Mucosa of descending colon (tissue), 3 donors: ENCODE data around the gene CAPN10. TPM values are rescaled to one million over a fixed set of nuclear protein-coding genes. Genes with fewer than 3 reads are reported as not detected.

Experiments used
- ATAC-seq: fragments of 200-7000 bp; cut with Tn5 transposase; one replicate; pipeline ENCODE4 v1.9.1; 2020; ENCODE audit warnings: mild to moderate bottlenecking, moderate library complexity
- DNase-seq, 3 donors: peaks; one replicate each; pipeline ENCODE4 v3.0.0-alpha.2; 2020
- H3K36me3 ChIP-seq: fragments of 200-600 bp; one replicate; pipeline ENCODE4 v1.8.0; 2021; ENCODE audit warnings: low read depth, mild to moderate bottlenecking
- H3K4me1 ChIP-seq: fragments of 200-600 bp; one replicate; pipeline ENCODE4 v1.8.0; 2021; ENCODE audit warnings: low read depth, mild to moderate bottlenecking
- H3K4me3 ChIP-seq: fragments of 200-600 bp; one replicate; pipeline ENCODE4 v1.8.0; 2021; ENCODE audit warnings: mild to moderate bottlenecking
- H3K9me3 ChIP-seq: fragments of 200-600 bp; one replicate; pipeline ENCODE4 v1.8.0; 2021; ENCODE audit warnings: mild to moderate bottlenecking
- intact Hi-C, 2 donors: fragments of 100-400 bp; cut with DNase I in 1 of 2; cut with micrococcal nuclease in 1 of 2; formaldehyde crosslinking; loops; one replicate each; pipeline versions ENCODE4 v1.11.0 to v1.11.1; 2022; cut with DNase I, micrococcal nuclease
- total RNA-seq, 3 donors: library from RNA; stranded (reverse); fragmentation: NEBNext Ultra II Directional in 2 of 3; extraction: Animal tissue kit (Norgen Biotek cat#: 25700) in 2 of 3; gene quantifications; one replicate each; pipeline versions ENCODE4 v1.2.1 to v1.2.4, GENCODE V29; 2021 to 2023
- TF ChIP-seq, protein P1 (sequence below): fragments of 200-600 bp; IDR thresholded peaks from one replicate; pipeline ENCODE4 v1.8.0; 2022; ENCODE audit warnings: antibody characterized with exemption, mild to moderate bottlenecking
- donor health status: DM: no; HTN: no; CAD: no; lungs with moderate emphysema.
- donor health status: DM: no; HTN: no; CAD: no.
- donor health status: DM: no; HTN: yes; CAD: no.

Gene CAPN10
- total RNA-seq, 3 donors from 2014 or later: 34.0 to 55.5 (median 40.4) TPM

GRCh38 chr2:240578488-240578887 lies 8.0 kb upstream of the CAPN10 start:
- no peak for ATAC-seq
- H3K9me3 ChIP-seq: no peaks in the 10 kb centered on the region
- peaks cover 3% of the 10 kb centered on the region for H3K36me3 ChIP-seq
- peak in 1 of 3 donors; percentile 46 for DNase-seq
- no peak overlapping the region for H3K4me3 ChIP-seq
- TF ChIP-seq, protein P1, sequence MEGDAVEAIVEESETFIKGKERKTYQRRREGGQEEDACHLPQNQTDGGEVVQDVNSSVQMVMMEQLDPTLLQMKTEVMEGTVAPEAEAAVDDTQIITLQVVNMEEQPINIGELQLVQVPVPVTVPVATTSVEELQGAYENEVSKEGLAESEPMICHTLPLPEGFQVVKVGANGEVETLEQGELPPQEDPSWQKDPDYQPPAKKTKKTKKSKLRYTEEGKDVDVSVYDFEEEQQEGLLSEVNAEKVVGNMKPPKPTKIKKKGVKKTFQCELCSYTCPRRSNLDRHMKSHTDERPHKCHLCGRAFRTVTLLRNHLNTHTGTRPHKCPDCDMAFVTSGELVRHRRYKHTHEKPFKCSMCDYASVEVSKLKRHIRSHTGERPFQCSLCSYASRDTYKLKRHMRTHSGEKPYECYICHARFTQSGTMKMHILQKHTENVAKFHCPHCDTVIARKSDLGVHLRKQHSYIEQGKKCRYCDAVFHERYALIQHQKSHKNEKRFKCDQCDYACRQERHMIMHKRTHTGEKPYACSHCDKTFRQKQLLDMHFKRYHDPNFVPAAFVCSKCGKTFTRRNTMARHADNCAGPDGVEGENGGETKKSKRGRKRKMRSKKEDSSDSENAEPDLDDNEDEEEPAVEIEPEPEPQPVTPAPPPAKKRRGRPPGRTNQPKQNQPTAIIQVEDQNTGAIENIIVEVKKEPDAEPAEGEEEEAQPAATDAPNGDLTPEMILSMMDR: no peak
- peaks cover 11% of the 10 kb centered on the region for H3K4me1 ChIP-seq
- intact Hi-C loops: no loop called here

DNA sequence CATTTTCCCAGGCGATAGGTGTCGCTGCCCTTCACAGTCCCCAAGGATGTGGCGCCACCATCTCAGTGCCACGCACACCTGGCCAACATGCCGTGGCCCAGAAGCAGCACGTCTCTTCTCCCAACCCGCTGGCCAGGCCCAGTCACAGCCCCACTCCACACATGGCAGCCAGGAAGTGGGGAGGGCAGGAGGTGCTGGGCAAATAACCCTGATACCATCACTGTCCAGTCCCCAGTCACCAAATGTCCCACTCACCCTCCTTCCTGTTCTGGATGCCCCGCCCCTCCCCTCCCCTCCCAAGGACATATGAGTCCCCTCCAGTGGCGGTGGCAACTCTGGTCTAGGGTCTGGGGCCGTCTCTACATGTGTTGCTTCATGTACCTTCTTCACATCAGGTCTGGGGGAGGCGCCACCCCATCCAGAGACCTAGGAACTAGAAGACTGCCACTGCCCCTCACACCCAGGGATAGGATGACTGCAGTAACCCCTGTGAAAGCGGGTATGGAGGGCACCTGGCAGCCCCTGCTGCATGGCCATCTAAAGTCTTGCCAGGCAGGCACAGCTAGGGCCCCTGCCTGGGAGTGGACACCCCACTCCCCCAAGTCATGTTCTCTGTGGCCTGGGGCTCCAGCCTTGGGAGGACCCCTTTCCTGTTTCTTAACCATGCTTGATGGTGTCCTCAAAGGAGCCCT lies 7.3 kb upstream of the CAPN10 start:
- Histone ChIP-seq H3K4me1 (peaks cover 11% of the 10 kb centered on the region), H3K36me3 (peaks cover 3% of the 10 kb centered on the region), H3K4me3 (no peak overlapping the region), H3K9me3 (no peaks in the 10 kb centered on the region)
- DNase-seq: peak in 1 of 3 donors; percentile 59
- TF ChIP-seq, protein P1: no peak
- intact Hi-C loops: no loop called here
- peak; percentile 2 for ATAC-seq

GRCh38 chr2:240579771-240580614 lies 6.5 kb upstream of the CAPN10 start:
- Histone ChIP-seq H3K36me3 (peaks cover 3% of the 10 kb centered on the region), H3K4me3 (no peak overlapping the region), H3K4me1 (peaks cover 18% of the 10 kb centered on the region), H3K9me3 (no peaks in the 10 kb centered on the region)
- ATAC-seq (peak; percentile 87), DNase-seq (peak; percentile 80 to 86 (median 82))
- TF ChIP-seq, protein P1: peak; percentile 55
- intact Hi-C loops: no loop called here

DNA sequence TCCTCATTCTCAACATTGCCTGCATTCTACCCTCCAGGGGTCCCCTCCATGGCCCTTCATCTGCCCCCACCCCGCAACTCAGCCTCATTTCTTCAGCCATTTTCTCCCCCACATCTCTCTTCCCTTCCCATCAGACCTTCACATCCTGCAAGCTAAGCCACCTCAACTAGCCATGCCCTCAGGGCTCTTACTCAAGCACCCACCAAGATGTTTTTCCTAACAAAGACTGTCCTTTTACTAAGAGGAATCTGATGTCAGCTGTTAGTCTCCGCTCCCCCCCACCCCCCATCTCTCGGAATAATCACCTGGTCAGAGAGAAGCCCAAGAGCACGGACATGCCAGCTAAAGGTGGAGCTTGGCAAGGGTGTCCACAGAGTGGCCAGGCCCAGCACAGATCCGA lies 4.7 kb upstream of the CAPN10 start:
- Histone ChIP-seq H3K4me3 (no peak overlapping the region), H3K9me3 (no peaks in the 10 kb centered on the region), H3K4me1 (peaks cover 23% of the 10 kb centered on the region), H3K36me3 (no peaks in the 10 kb centered on the region)
- intact Hi-C loops: no loop called here
- no peak for ATAC-seq
- TF ChIP-seq, protein P1: no peak
- no peak for DNase-seq

DNA sequence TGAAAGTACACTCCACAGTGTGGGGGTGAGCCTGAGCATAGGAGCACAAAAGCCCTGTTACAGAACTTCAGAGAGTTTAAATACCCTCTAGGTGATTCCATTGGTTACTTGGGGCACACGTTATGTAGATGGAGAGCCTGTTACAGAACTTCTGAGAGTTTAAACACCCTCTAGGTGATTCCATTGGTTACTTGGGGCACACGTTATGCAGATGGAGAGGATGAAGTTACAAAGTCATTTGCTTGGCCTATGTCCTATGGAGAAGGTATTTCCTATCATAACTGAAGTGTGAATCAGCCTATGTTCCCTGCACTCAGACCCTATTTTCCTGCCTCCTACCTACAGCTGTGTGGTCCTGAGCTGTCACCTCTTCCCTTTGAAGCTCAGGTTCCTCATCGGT lies 3.8 kb upstream of the CAPN10 start:
- Histone ChIP-seq H3K4me3 (no peak overlapping the region), H3K9me3 (no peaks in the 10 kb centered on the region), H3K36me3 (no peaks in the 10 kb centered on the region), H3K4me1 (peaks cover 29% of the 10 kb centered on the region)
- intact Hi-C loops: no loop called here
- DNase-seq (no peak), ATAC-seq (no peak)
- TF ChIP-seq, protein P1: no peak
